Measurements from ENCODE around the gene FBXL17.

Gene FBXL17

DNA sequence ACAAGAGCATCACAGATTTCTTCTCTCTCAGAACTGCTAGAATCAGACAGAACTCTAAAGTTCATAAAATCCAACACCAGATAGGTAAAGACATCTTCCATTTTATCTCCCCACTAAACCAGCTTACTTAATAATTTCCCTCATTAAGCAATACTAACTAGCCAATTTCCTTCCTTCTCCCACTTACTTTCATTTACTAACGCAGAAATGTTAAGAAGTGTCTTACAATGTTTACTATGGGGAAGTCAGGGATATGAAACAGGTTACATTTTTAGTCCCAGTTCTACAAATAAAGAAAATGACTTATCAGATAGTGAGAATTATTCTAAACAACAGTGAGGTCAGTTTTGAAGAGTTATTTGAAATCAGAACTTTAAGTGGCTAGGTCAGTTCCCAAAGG is 236.5 kb downstream of the FBXL17 start:
- Histone ChIP-seq H3K4me3 (ENCODE audit: low read depth in 1 of 2, low read length in 2 of 2) (no peak overlapping the region), H3K27me3 (ENCODE audit: control insufficient read depth in 1 of 2, insufficient read depth in 2 of 2, low read length in 2 of 2) (no peaks in the 10 kb centered on the region), H3K9ac (ENCODE audit: low read length) (no peak overlapping the region), H3K27ac (ENCODE audit: low read depth, low read length) (no peak overlapping the region), H3K36me3 (ENCODE audit: insufficient read depth, low read length) (no peaks in the 10 kb centered on the region), H3K9me3 (ENCODE audit: low read length) (no peaks in the 10 kb centered on the region), H3K4me1 (ENCODE audit: insufficient read depth, low read length) (no peaks in the 10 kb centered on the region)

DNA sequence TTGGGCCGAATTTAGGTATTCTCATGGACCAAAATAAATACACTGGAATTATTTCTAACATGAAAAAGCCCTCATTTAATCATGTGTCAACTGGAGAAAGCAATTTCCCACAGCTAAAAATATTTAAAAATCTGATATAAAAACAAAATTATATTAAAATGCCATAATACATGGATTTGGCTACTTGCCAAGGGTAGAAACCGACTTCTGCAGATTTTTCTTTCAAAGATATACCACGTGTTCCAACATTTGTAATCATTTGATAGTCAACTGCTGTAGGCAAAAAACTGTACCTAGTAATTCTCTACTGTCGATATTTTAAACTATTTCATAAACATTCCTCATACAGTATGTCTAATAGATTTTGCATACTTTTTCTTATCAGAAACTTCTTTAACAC is 237.6 kb downstream of the FBXL17 start:
- Histone ChIP-seq H3K9ac (ENCODE audit: low read length) (no peak overlapping the region), H3K27ac (ENCODE audit: low read depth, low read length) (no peak overlapping the region)

DNA sequence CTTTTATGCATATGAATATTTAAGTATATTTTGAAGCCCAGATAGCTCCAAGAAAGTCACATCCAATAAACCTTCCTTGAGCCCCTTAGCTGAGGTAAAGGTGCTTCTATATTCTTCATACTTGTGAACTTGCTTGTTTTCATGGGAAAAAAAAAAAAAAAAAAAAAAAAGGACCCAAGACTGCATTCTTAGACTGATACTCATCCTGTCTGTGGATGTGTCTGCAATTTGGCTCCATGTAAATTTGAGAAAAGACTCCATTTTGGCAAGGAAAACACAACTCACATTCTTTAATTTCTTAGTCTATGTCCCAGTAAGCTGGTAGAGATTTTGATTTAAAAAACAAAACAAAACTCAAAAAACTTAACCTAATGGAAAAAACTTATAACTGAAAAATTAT is 238.3 kb downstream of the FBXL17 start:
- Histone ChIP-seq H3K36me3 (ENCODE audit: insufficient read depth, low read length) (no peaks in the 10 kb centered on the region), H3K27ac (ENCODE audit: low read depth, low read length) (no peak overlapping the region)

More for the DNA sequence above, 237.6 kb downstream of the FBXL17 start:
- Histone ChIP-seq H3K27me3 (ENCODE audit: control insufficient read depth in 1 of 2, insufficient read depth in 2 of 2, low read length in 2 of 2) (no peaks in the 10 kb centered on the region), H3K9me3 (ENCODE audit: low read length) (no peaks in the 10 kb centered on the region), H3K4me1 (ENCODE audit: insufficient read depth, low read length) (no peaks in the 10 kb centered on the region), H3K4me3 (ENCODE audit: low read depth in 1 of 2, low read length in 2 of 2) (no peak overlapping the region), H3K36me3 (ENCODE audit: insufficient read depth, low read length) (no peaks in the 10 kb centered on the region)

DNA sequence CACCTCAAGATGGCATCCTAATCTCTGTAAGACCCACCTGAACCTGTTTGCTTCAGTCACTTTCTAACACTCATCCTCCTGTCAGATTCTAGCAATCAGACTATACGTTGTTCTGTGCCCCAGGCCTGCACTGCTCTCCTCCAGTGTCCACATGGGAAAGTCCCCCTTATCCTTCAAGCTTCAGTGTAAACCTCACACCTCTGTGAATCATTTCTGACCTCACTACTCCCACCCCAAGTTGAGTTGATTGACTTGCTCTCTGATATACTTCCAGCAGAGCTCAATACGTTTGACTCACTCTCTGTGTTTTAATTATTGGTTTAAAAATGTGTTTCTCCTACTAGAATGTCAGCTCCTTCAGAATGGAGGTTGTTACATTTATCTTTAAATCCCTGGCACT is 240.2 kb downstream of the FBXL17 start:
- no peaks in the 10 kb centered on the region for H3K27me3 ChIP-seq (ENCODE audit: control insufficient read depth in 1 of 2, insufficient read depth in 2 of 2, low read length in 2 of 2)
- no peaks in the 10 kb centered on the region for H3K4me1 ChIP-seq (ENCODE audit: insufficient read depth, low read length)
- no peak overlapping the region for H3K9ac ChIP-seq (ENCODE audit: low read length)
- no peak overlapping the region for H3K4me3 ChIP-seq (ENCODE audit: low read depth in 1 of 2, low read length in 2 of 2)
- no peaks in the 10 kb centered on the region for H3K36me3 ChIP-seq (ENCODE audit: insufficient read depth, low read length)
- no peaks in the 10 kb centered on the region for H3K9me3 ChIP-seq (ENCODE audit: low read length)
- no peak overlapping the region for H3K27ac ChIP-seq (ENCODE audit: low read depth, low read length)

More for the DNA sequence above, 238.3 kb downstream of the FBXL17 start:
- Histone ChIP-seq H3K9ac (ENCODE audit: low read length) (no peak overlapping the region), H3K27me3 (ENCODE audit: control insufficient read depth in 1 of 2, insufficient read depth in 2 of 2, low read length in 2 of 2) (no peaks in the 10 kb centered on the region), H3K4me1 (ENCODE audit: insufficient read depth, low read length) (no peaks in the 10 kb centered on the region), H3K4me3 (ENCODE audit: low read depth in 1 of 2, low read length in 2 of 2) (no peak overlapping the region), H3K9me3 (ENCODE audit: low read length) (no peaks in the 10 kb centered on the region)

DNA sequence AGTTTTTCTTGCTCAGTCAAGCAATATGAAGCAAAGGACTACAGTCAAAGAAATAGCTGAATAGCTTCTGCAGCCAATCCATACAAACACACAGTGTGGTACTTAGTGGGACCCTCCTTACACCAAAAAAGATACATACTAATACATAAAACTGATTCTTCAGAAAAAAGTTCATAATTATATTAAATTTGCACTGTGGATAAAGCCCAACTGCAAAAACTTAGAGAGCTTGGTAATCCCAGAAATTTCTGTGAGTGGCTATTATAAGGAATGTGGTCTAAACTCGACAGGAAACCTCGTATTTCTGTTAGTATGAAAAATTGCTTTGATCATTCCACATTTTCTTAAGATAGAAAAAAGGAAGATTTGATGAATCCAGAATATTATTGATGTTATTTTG is 245.4 kb downstream of the FBXL17 start:
- H3K36me3 ChIP-seq (ENCODE audit: insufficient read depth, low read length) = no peaks in the 10 kb centered on the region
- no peak overlapping the region for H3K9ac ChIP-seq (ENCODE audit: low read length)
- H3K27me3 ChIP-seq (ENCODE audit: control insufficient read depth in 1 of 2, insufficient read depth in 2 of 2, low read length in 2 of 2) = no peaks in the 10 kb centered on the region
- H3K4me1 ChIP-seq (ENCODE audit: insufficient read depth, low read length) = no peaks in the 10 kb centered on the region
- H3K4me3 ChIP-seq (ENCODE audit: low read depth in 1 of 2, low read length in 2 of 2) = no peak overlapping the region
- no peaks in the 10 kb centered on the region for H3K9me3 ChIP-seq (ENCODE audit: low read length)
- no peak overlapping the region for H3K27ac ChIP-seq (ENCODE audit: low read depth, low read length)

DNA sequence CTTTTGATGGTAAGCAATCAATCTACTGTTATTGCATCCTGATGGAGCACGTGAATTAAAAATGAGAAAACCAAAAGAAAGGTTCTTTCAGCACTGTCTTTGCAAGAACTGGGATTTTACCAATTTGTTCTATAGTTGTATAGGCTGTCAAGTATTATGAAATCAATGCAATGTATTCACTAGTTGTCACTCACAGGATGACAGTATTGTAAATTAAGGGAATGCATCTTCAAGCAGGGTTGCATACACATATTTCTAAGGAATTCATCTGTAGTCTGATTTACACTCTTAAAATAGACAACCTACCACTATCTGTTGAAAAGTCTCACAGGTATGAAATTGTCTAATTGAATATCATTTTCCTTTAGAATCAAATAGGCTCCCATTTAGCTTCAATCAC is 252.8 kb downstream of the FBXL17 start:
- Histone ChIP-seq H3K27me3 (ENCODE audit: control insufficient read depth in 1 of 2, insufficient read depth in 2 of 2, low read length in 2 of 2) (no peaks in the 10 kb centered on the region), H3K27ac (ENCODE audit: low read depth, low read length) (no peak overlapping the region), H3K9me3 (ENCODE audit: low read length) (no peaks in the 10 kb centered on the region)

DNA sequence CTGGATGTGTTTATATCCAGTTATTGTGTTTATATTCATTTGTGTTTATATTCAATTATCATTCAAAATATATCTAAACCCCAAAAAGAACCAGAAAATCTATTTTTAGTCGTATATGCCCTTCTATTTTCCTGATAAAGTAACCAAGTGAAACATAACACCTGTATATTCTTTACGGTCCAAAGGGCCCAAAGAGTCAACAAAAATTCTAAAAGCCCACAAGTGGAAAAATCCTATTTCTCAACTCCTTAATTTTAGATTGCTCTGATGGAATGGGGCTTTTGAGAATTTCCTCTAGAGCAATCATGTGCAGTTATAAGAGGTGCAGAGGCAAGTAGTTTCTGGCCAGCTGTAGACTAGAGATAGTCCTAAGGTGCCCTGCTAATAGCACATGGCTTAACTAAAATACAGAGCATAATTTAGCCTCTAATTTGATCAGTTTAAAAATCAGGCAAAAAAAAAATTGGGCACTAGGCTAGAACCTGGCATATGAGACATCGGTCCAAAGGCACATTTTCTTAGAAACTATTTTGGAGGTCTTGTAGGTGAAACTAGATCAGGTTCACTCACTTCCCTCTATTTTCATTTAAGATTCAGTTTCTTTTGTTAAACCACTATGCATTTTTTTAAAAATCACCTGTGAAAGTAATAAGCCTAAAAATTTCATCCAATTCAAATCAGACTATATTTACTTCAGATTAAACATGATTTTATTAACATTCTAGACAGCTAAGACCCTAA is 256.0 kb downstream of the FBXL17 start:
- Histone ChIP-seq H3K27me3 (ENCODE audit: control insufficient read depth in 1 of 2, insufficient read depth in 2 of 2, low read length in 2 of 2) (no peaks in the 10 kb centered on the region), H3K9ac (ENCODE audit: low read length) (no peak overlapping the region), H3K36me3 (ENCODE audit: insufficient read depth, low read length) (no peaks in the 10 kb centered on the region), H3K4me3 (ENCODE audit: low read depth in 1 of 2, low read length in 2 of 2) (no peak overlapping the region), H3K4me1 (ENCODE audit: insufficient read depth, low read length) (no peaks in the 10 kb centered on the region), H3K27ac (ENCODE audit: low read depth, low read length) (no peak overlapping the region), H3K9me3 (ENCODE audit: low read length) (no peaks in the 10 kb centered on the region)

More for the DNA sequence above, 252.8 kb downstream of the FBXL17 start:
- H3K36me3 ChIP-seq (ENCODE audit: insufficient read depth, low read length) = no peaks in the 10 kb centered on the region
- no peaks in the 10 kb centered on the region for H3K4me1 ChIP-seq (ENCODE audit: insufficient read depth, low read length)
- H3K4me3 ChIP-seq (ENCODE audit: low read depth in 1 of 2, low read length in 2 of 2) = no peak overlapping the region
- no peak overlapping the region for H3K9ac ChIP-seq (ENCODE audit: low read length)

DNA sequence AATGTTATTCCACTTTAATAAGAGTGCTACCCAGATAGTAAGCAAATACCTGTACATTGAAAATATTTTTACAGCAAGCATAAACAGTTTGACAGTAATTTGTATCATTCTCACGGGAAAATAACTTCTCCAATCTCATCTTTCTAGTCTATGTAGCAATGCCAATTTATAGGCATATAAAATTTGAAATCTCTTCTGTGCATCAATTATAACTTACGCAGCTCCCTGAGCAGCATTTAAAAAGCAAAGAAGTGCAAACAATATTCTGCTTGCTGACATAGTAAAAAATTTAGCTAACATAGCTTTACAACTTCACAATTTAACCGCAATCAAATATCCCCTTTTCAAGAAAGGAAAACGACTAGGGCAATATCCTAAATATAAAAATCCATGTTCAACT is 257.3 kb downstream of the FBXL17 start:
- no peak overlapping the region for H3K9ac ChIP-seq (ENCODE audit: low read length)
- no peak overlapping the region for H3K4me3 ChIP-seq (ENCODE audit: low read depth in 1 of 2, low read length in 2 of 2)
- no peaks in the 10 kb centered on the region for H3K36me3 ChIP-seq (ENCODE audit: insufficient read depth, low read length)
- H3K27me3 ChIP-seq (ENCODE audit: control insufficient read depth in 1 of 2, insufficient read depth in 2 of 2, low read length in 2 of 2) = no peaks in the 10 kb centered on the region
- no peaks in the 10 kb centered on the region for H3K9me3 ChIP-seq (ENCODE audit: low read length)
- H3K27ac ChIP-seq (ENCODE audit: low read depth, low read length) = no peak overlapping the region
- no peaks in the 10 kb centered on the region for H3K4me1 ChIP-seq (ENCODE audit: insufficient read depth, low read length)

DNA sequence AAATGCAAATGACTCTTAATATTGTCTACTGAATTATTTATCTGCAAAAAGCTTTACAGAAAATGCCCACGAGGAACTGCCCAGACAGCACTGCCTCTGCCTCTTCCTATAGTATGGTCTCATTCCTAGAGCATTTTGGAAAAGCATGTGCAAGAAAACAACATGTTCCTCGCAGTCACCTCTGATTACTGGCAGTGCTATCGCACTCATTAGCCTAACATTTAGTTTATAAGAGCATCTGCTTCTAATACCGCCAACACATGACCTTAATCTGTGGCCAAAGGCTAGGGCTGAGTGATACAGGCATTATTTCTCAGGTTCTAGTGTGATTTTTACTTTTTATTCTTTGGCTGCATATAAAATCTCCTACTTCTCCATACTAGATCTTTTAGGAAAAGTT is 259.2 kb downstream of the FBXL17 start:
- Histone ChIP-seq H3K4me1 (ENCODE audit: insufficient read depth, low read length) (no peaks in the 10 kb centered on the region), H3K9me3 (ENCODE audit: low read length) (no peaks in the 10 kb centered on the region)

DNA sequence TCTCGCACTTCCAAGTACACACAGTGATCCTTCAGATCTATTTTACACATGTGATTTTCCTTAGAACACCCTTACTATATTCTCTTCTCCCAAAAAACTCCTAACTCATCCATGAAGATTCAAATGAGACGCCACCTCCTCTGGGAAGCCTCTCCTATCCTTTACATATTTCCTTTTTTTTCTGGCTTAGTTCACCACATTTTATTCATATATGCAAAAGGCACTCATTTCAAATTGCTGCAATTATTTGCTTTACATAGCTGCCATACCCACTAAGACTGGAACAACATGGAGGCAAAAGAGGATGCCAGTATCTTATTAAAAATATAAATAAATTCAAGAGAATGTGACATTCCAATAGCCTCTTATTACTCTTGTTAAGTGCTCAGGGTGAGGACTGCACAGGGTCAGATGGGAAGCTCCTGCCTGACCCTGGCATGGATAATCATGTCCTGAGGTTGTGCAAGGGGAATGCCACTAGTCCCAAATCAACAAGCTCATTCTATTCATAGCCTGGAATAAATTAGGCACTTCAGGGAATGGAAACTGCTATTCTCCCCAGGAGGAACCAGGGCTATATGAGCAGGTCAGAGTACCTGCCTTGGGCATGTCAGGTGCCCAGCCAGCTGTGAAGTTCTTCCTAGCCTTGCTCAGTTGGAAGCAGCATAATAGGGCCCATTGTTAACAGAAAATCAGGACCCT is 262.9 kb downstream of the FBXL17 start:
- H3K27me3 ChIP-seq (ENCODE audit: control insufficient read depth in 1 of 2, insufficient read depth in 2 of 2, low read length in 2 of 2) = no peaks in the 10 kb centered on the region
- H3K9ac ChIP-seq (ENCODE audit: low read length) = no peak overlapping the region
- no peaks in the 10 kb centered on the region for H3K36me3 ChIP-seq (ENCODE audit: insufficient read depth, low read length)
- H3K9me3 ChIP-seq (ENCODE audit: low read length) = no peaks in the 10 kb centered on the region
- no peaks in the 10 kb centered on the region for H3K4me1 ChIP-seq (ENCODE audit: insufficient read depth, low read length)
- no peak overlapping the region for H3K4me3 ChIP-seq (ENCODE audit: low read depth in 1 of 2, low read length in 2 of 2)
- no peak overlapping the region for H3K27ac ChIP-seq (ENCODE audit: low read depth, low read length)

More for the DNA sequence above, 259.2 kb downstream of the FBXL17 start:
- Histone ChIP-seq H3K9ac (ENCODE audit: low read length) (no peak overlapping the region), H3K36me3 (ENCODE audit: insufficient read depth, low read length) (no peaks in the 10 kb centered on the region), H3K27ac (ENCODE audit: low read depth, low read length) (no peak overlapping the region), H3K4me3 (ENCODE audit: low read depth in 1 of 2, low read length in 2 of 2) (no peak overlapping the region), H3K27me3 (ENCODE audit: control insufficient read depth in 1 of 2, insufficient read depth in 2 of 2, low read length in 2 of 2) (no peaks in the 10 kb centered on the region)

DNA sequence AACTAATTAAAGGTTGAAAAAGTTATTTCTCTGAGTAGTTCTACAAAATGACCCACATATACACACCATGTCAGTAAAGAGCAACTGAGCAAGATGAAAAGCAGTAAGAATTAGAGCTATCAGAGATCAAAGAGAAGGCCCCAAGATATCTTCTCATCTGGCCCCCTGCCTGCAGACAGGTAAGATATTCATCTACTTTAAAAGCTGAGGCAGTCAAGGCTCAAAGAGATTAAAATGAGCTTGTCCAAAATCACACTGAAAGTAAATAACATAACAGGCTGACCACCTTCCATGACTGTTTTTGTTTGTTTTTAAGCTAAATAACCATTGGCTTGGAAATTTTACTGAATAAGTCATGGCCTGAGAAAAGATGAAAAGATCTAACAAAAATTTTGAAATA is 266.2 kb downstream of the FBXL17 start:
- no peak overlapping the region for H3K4me3 ChIP-seq (ENCODE audit: low read depth in 1 of 2, low read length in 2 of 2)
- H3K9ac ChIP-seq (ENCODE audit: low read length) = no peak overlapping the region
- H3K36me3 ChIP-seq (ENCODE audit: insufficient read depth, low read length) = no peaks in the 10 kb centered on the region
- no peaks in the 10 kb centered on the region for H3K9me3 ChIP-seq (ENCODE audit: low read length)
- H3K4me1 ChIP-seq (ENCODE audit: insufficient read depth, low read length) = no peaks in the 10 kb centered on the region
- no peak overlapping the region for H3K27ac ChIP-seq (ENCODE audit: low read depth, low read length)
- H3K27me3 ChIP-seq (ENCODE audit: control insufficient read depth in 1 of 2, insufficient read depth in 2 of 2, low read length in 2 of 2) = no peaks in the 10 kb centered on the region

DNA sequence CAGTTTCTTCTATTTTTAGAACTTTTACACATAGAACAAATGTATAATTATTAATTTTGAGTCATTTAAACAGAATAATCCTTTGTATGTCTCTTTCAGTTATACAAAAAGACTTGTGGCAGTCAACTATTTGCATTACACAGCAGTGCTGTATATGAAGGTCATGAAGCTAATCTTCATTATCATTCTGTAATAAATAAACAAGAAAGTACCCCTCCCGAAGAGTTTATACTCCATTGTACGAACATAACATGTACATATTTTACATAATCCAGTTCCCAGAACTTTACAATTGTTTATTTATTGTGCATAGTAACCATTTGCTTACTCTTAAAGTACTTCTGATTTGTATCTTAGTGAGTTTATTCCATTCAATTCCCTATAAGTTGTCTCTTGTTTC is 267.9 kb downstream of the FBXL17 start:
- Histone ChIP-seq H3K9me3 (ENCODE audit: low read length) (no peaks in the 10 kb centered on the region), H3K36me3 (ENCODE audit: insufficient read depth, low read length) (no peaks in the 10 kb centered on the region), H3K4me1 (ENCODE audit: insufficient read depth, low read length) (no peaks in the 10 kb centered on the region), H3K27ac (ENCODE audit: low read depth, low read length) (no peak overlapping the region), H3K9ac (ENCODE audit: low read length) (no peak overlapping the region), H3K4me3 (ENCODE audit: low read depth in 1 of 2, low read length in 2 of 2) (no peak overlapping the region), H3K27me3 (ENCODE audit: control insufficient read depth in 1 of 2, insufficient read depth in 2 of 2, low read length in 2 of 2) (no peaks in the 10 kb centered on the region)

All from muscle layer of colon (tissue), 2 donors.